ENCODE measurements around the gene FAM217A. TPM values are rescaled to one million over a fixed set of nuclear protein-coding genes. Genes with fewer than 3 reads are reported as not detected.

FAM217A gene
- total and polyA plus RNA-seq, 2 of the 8 experiments (the other 6 are each of a cell fraction or from before 2014, with no cell fraction given), result 0.03 TPM; not detected in 1

- Histone ChIP-seq H4K5ac (ENCODE audit: insufficient read length, low read depth, low read length) (no peak overlapping the region), H2BK15ac (ENCODE audit: low read length) (no peak overlapping the region), H2BK12ac (ENCODE audit: low read depth, low read length) (no peak overlapping the region), H2AFZ (ENCODE audit: low read length) (no peak overlapping the region), H3K79me1 (ENCODE audit: low read depth, low read length) (no peaks in the 10 kb centered on the region; the same call in 1 of the 2 replicates), H3K4me1 (replicated peaks in 1 of 4; ENCODE audit: control insufficient read depth in 3 of 4, insufficient read depth in 4 of 4, low read length in 3 of 4) (no peaks in the 10 kb centered on the region), H3K4ac (replicated peaks; ENCODE audit: insufficient read length, low read depth, low read length) (no peak overlapping the region), H2BK120ac (replicated peaks; ENCODE audit: low read depth, low read length) (no peak overlapping the region), H3K23me2 (ENCODE audit: low read depth, low read length) (no peaks in the 10 kb centered on the region), H3K36me3 (ENCODE audit: control insufficient read depth in 2 of 4, insufficient read depth in 4 of 4, low read length in 3 of 4) (peaks cover 19 to 85% (median 55%) of the 10 kb centered on the region in 4 experiments), H4K20me1 (replicated peaks in 1 of 2; ENCODE audit: control insufficient read depth in 1 of 2, insufficient read depth in 2 of 2, low read length in 2 of 2) (peaks cover 0 to 2% of the 10 kb centered on the region in 2 experiments), H3K56ac (replicated peaks; ENCODE audit: insufficient read length, low read depth, low read length) (no peak overlapping the region), H3K79me2 (ENCODE audit: control insufficient read depth in 1 of 2, insufficient read depth in 2 of 2, low read length in 2 of 2) (no peaks in the 10 kb centered on the region), H4K91ac (replicated peaks; ENCODE audit: insufficient read length, low read length) (no peak overlapping the region), H4K8ac (ENCODE audit: extremely low read depth, insufficient read depth, low read length) (no peak overlapping the region), H3K9me3 (ENCODE audit: insufficient read depth in 2 of 2, low read depth in 1 of 2, low read length in 1 of 2) (no peaks in the 10 kb centered on the region), H3K18ac (ENCODE audit: extremely low read depth, low read length) (no peak overlapping the region), H3K4me2 (ENCODE audit: insufficient read depth in 1 of 2, low read depth in 2 of 2, low read length in 2 of 2) (no peak overlapping the region), H3K14ac (ENCODE audit: insufficient read length) (no peak overlapping the region), H3K9ac (replicated peaks in 1 of 4; ENCODE audit: extremely low read depth in 1 of 4, low read depth in 3 of 4, low read length in 3 of 4) (no peak overlapping the region), H2AK5ac (ENCODE audit: low read depth, low read length) (no peak overlapping the region), H3K23ac (ENCODE audit: insufficient read length) (no peak overlapping the region), H3K27ac (ENCODE audit: low read depth, low read length) (no peak overlapping the region), H3K4me3 (ENCODE audit: extremely low read depth in 1 of 4, insufficient read depth in 2 of 4, low read depth in 3 of 4, low read length in 4 of 4) (no peak overlapping the region), H2BK5ac (ENCODE audit: low read depth, low read length) (no peak overlapping the region), H3K27me3 (replicated peaks in 1 of 4; ENCODE audit: control insufficient read depth in 3 of 4, extremely low read depth in 1 of 4, insufficient read depth in 3 of 4, low read length in 3 of 4) (no peaks in the 10 kb centered on the region), H2BK20ac (ENCODE audit: low read length) (no peak overlapping the region)
- TF ChIP-seq CTCF (IDR thresholded peaks at IDR 0.05; ENCODE audit: control extremely low read depth in 1 of 3, insufficient read depth in 1 of 3, low read depth in 1 of 3, low read length in 3 of 3), result peak in 1 of 3 experiments; percentile 4; a peak in 1 of 4 replicates
- TF ChIP-seq, protein P1, sequence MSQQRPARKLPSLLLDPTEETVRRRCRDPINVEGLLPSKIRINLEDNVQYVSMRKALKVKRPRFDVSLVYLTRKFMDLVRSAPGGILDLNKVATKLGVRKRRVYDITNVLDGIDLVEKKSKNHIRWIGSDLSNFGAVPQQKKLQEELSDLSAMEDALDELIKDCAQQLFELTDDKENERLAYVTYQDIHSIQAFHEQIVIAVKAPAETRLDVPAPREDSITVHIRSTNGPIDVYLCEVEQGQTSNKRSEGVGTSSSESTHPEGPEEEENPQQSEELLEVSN (IDR thresholded peaks at IDR 0.05), result no peak
- TF ChIP-seq JUN (IDR thresholded peaks at IDR 0.05; ENCODE audit: low read depth, low read length), result no peak
- TF ChIP-seq RBBP5 (IDR thresholded peaks at IDR 0.05; ENCODE audit: borderline replicate concordance, low read depth, low read length), result no peak
- no peak for TF ChIP-seq SIRT6 (IDR thresholded peaks at IDR 0.05; ENCODE audit: low read length)
- FAIRE-seq (no peak), DNase-seq (ENCODE audit: low read depth in 1 of 2, low spot score in 2 of 2) (no peak)
- 92% methylated on average over 8 of the region's 8 CpGs; no CpG with 5 or more reads in 1 of the 2 experiments for WGBS, 2 experiments (ENCODE audit: extremely low coverage in 1 of 2, insufficient coverage in 1 of 2, insufficient read length in 1 of 2, insufficient replicate concordance in 2 of 2, low coverage in 1 of 2, low lambda C conversion rate in 2 of 2, missing lambda C conversion rate in 1 of 2)
- POLR2A ChIA-PET (ENCODE audit: partially characterized antibody), result interaction anchor here (1.9 kb wide), 1 partner anchor 10 kb away, joined by 5 read pairs; the partner anchor contains the start of gene ECI2
- CTCF ChIA-PET (ENCODE audit: partially characterized antibody), result interaction anchor here (0.8 to 2.2 kb wide), 3 partner anchors 11 to 84 kb away, joined by 3 to 16 read pairs (median 6); no protein-coding TSS in a partner anchor
Observed at GRCh38 chr6:4125933-4126864, 47.3 kb upstream of the FAM217A start.

All from H1 (cell line).